Measurements from ENCODE around the gene OR2T27.
"Not testable (repeated sequence)": the region's sequence is repeated elsewhere in the genome, so short reads cannot be mapped to it uniquely, and the experiment has no call there.

Gene OR2T27

DNA sequence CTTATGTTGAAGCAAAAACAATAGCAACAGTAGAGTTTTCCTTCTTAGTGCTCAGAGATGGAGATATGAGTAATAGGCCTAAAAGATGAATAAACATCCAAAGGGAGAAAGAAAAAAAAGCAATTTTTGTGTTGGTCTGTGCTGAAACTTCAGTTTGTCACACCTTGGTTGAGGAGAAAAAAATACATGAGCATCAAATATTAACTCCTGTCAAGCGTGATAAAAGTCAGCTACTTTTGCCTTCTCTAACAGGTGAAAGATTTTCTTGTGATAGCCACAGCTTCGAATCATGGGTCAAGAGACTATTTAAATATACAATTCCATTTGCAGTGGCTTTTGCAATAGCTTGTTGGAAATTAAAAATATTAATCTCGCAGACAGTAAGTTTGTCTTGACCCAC, 14.4 kb downstream of the OR2T27 start:
- DNase-seq (ENCODE audit: low spot score): not testable (repeated sequence)

DNA sequence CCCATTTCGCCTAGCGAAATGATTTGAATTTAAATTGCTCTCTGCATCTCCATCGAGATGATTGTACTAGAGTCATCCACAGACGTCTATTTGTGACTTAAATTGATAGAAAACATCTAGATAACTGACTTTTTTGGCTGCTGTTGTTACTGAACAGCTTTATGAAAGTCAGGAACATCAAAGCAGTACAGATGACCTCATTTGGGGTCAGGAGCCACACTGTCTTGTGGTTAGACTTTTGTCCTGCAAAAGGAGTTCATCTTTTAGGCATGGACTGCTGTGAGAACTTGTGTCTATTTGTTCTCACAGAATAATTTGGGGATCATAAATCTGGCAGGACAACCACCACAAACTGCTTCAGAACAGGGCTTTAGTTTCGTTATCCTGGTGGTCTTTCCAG, 15.7 kb downstream of the OR2T27 start:
- not testable (repeated sequence) for DNase-seq (ENCODE audit: low spot score)

DNA sequence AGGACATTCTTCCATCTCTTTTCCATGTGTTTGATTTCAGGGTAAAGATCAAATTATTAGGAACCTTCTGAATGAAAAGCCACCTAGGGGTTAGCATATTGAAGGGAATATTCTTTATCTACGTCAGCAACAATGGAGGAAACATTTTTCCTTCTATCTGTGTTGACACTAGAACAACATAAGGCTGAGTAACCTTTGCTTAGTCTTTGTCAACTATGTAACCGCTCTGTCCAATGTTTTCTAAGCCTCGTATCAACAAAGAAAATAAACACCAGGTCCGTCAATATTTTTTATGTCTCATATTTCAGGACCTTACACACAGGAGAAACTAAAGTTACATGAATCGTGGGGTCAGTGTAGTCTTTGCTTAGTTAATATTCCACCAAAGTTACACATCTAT, 18.7 kb downstream of the OR2T27 start:
- not testable (repeated sequence) for DNase-seq (ENCODE audit: low spot score)

DNA sequence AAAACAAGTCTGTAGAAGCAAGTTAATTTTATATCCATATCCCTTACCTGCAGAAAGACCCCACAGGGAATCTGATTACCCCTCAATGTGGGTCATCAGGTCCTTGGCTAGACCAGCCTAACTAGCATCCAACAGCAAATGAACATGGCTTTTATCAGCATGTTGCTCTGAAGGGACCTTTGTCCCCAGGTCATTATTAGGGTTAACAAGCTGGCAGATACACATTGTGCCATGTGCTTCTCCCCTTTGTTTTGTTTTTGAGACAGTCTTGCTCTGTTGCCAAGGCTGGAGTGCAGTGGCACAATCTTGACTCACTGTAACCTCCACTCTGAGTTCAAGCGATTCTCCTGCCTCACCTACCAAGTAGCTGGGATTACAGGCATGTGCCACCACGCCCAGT, 20.3 kb downstream of the OR2T27 start, which contains the start of gene OR2T11:
Gene OR2T11 (minus strand): TSS at position 101 of the 400 bp plus-strand sequence. CDS start 7,963 bp downstream, outside the sequence.
- not testable (repeated sequence) for DNase-seq (ENCODE audit: low spot score)

DNA sequence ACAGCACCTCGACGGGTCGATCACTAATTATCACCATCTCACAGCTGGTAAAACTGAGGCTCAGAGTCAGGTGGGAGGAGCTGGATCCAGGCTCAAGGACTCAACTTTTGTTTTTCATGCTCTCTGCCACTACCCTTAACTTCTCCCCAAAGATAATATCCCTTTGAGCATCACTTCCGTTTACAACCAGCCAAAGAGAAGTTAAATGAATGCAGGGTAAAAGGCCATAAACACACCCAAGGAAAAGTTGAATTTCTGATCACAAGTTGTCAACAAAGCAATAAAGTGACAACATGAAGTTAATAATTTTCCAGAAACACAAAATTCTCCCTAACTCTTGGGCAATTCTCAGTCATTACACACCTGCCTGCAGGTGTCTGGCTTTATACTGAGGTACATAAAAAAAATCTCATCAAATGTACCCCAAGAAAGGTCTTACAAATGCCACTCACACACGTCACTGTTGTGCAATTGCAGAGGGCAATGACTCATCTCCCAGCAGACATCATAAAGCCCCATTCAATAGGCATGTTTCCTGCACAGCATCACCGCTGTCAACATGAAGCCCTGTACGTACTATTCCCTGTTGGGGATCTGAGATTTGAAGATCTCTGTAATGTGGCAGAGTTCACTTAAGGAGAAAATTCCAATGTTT, 23.8 kb downstream of the OR2T27 start:
- DNase-seq (ENCODE audit: low spot score): no peak

DNA sequence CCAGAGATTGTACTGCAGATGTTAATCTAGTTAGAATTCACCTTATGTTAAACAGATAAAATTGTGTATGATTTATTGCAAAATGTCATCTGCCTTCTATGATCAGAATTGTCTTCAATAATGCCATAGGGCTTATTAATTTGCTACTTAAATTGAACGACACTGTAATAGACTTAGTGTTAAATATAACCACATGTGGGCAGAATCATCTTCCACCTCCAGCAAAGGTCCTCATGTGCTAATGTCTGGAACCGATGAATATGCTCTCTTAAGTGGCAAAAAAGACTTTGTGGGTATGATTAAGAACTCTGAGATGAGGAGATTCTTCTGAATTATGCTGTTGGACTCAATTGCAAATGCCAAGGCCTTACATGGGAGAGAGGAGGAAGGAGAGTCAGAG, 24.8 kb downstream of the OR2T27 start:
- no peak for DNase-seq (ENCODE audit: low spot score)

DNA sequence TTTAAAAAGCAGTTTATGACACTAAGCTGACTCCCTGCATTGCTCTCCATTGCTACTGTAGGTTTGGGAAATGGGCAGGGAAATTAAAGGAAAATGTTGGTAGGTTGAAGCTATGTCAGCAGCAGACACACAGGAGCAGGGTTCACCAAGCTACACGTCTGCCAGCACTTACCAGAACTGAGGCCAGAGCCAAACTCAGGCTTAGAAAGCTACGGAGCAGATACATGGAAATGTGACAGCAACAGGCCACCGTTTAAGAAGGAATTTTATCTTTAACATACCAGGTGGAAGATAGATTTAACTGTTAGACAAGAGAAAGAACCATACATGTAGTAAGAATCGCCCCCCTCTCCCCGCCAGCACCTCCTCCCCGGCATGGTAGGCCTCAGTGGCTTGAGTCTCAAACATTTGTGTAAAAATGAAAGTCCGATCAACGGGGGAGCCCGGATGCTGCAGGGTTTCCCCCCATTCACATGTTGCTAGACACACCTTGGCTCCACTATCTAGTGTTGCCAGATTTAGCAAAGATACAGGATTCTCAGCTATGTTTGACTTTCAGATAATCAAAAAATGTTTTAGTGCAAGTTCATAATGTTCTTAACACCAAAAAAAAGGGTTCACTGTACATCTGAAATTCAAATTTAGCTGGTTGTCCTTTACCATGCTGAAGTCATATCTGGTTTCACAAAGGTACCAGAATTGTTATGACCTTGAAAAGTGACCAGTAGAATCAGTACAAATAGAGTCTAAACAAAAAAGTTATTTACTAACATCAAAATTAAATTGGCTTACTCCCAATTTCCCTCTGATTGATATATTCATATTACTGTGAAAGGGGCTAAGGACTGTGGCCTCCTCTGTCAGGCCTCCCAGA, 27.1 kb downstream of the OR2T27 start:
- no peak for DNase-seq (ENCODE audit: low spot score)

DNA sequence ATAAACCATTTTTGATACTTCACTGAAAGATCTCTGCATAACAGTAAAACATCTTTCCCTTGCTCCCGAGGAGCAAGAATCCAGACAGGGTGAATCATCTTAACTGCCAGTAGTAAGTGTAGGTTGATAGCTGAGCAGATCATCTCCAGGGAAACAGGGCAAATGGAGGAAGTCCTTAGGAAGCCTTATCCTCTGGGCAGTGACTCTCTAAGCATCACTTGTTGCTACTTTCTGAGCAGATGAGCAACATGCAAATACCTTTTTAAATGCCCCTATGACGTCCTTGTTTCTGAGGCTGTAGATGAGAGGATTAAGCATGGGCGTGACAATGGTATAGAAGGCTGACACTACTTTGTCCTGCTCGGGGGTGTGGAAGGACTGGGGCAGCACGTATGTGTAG, 29.4 kb downstream of the OR2T27 start:
- DNase-seq (ENCODE audit: low spot score): no peak

DNA sequence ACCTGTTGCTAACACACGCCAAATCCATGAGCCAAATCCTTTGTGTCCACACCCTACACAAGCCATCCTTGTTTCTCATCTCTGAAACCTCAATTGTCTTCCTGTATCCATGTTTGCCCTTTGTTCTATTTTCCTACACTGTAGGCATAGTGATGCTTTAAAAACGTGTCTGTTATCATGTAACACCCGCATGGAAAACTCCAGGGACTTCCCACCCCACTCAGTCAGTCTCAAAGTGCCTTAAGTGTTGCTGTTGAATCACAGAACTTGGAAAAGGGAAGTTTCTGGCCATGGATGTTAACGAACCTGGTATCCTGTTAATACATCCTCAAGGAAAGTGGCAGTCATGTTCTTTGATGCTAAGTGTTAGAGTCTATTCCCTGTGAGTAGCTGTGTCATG, 30.2 kb downstream of the OR2T27 start:
- DNase-seq (ENCODE audit: low spot score): no peak

DNA sequence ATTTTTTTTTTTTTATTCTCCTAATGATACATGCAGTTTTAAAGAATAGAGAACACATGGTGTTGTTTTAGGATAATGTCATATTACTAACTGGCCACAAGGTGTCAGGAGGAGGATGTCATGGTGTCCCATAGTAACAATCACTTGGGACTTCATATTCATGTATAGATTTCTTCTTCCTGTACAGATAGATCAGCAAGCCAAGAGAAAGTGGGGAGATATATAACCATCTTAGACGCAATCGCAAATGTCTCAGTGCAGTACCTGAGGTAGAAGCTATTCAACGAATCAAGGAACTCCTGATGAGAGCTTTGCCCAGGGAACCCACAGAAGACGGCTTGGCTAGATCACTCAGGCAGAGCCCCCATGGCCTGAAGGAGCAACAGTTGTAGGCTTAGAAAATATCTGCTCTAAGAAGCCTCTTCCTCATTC, 32.7 kb downstream of the OR2T27 start:
- peak; percentile 52 for DNase-seq (ENCODE audit: low spot score)

DNA sequence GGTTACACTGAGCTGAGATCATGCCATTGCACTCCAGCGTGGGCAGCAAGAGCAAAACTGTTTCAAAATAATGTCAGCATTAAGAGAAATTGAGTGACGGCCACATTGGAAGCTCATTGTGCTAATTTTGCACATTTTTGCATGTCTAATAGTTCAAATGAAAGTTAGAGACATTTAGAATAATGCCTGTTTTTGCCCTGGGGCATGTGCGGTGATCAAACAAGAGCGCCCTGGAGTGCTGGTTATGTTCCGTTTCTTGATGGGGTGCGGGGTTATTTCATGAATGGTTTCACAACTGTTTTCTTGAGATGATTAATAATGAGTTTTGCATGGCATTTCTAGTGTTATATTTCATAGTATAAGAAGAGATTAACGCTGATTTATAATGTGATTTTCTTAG, 33.6 kb downstream of the OR2T27 start:
- DNase-seq (ENCODE audit: low spot score): no peak

DNA sequence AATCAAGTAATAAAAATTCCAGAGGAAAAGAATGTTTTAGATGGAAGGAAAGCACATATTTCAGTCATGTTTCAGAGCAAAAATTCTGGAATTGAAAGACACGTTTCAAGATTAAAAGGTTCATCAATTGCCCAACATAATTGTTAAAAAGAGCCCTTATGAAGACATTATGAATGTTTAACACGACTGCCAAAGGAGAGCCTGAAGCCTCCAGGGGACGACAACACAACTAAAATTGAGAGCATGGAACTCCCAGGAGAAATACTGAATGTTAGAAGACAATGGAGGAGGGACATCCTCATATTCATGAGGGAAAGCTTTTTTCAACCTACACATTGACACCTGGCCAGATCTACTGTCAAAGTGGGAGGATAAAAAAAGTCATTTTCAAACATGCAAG, 36.5 kb downstream of the OR2T27 start:
- DNase-seq (ENCODE audit: low spot score): peak; percentile 56

DNA sequence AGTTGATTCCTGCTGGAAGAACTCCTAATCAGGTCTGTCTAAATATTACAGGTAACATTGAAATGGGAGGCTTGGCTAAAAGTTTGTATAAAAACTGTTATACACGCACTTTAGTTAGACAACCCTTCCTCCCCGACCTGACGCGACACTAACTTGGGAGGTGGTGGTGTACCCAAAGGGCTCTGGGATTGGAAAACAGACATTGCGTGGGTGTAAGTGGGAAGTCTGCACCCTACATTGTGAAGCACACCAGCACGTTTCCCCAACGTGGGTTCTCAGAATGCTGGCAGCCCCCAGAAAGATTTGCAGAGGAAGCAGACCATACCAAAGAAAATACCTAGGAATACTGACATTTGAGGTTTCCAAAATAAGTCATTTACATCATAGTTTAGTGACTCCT, 37.2 kb downstream of the OR2T27 start:
- DNase-seq (ENCODE audit: low spot score): no peak

DNA sequence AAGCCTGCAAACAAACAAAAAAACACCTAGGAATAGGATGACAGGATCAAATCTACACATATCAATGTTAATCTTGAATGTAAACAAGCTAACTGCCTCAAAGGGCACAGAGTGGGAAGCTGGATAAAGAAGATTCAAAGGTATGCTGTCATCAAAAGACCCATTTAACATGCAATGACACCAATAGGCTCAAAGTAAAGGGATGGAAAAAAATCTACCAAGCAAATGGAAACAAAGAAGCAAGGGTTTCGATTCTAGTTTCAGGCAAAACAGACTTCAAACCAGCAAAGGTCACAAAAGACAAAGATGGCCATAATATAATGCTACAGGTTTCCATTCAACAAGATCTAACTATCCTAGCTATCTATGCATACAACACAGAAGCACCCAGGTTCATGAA, 41.6 kb downstream of the OR2T27 start:
- no peak for DNase-seq (ENCODE audit: low spot score)

DNA sequence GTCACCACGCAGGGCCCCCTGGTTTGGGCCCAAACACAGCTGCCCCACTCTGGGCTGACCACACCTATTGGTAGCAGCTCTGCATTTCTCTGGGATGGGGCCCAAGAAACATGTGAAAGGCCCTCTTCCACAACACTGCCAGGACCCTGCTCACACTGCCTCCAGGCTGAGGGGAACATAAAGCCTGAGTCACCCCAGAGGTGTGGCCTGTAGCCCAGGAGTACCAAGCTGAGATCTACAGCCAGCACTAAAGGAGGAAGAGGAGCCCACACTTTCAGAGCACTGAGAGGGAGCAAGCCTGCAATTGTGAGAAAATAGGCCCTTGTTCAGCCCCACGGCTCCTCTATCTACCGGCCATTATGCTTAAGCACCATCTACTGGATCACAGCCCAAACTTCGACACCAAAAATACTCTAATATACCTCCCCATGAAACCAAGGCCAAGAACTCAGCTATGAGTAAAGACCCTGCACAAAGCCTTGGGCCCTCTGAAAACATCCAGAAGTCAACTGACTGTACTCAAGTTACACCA, 43.4 kb downstream of the OR2T27 start:
- DNase-seq (ENCODE audit: low spot score): no peak

DNA sequence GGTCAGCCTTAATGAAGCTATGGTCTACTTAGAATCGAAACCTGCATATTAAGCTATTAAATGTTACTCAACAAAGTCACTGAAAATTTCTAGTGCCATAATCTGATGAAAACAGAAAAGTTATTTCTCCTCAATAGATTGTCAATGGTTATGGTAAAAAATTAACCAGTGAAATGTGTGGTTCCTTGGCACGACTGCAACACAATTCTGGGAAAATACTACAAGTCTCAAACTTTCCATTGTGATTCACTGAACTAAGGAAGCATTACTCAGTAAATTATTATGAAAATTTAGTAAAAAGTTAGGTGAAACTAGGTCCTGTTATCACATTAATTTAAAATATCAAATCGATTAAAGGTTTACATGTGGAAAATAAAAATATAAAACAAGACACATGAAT, 45.0 kb downstream of the OR2T27 start:
- DNase-seq (ENCODE audit: low spot score): no peak

Data from Ammon's horn (tissue), 1 donor.